ENCODE measurements around the gene NTF4.
"Not testable (repeated sequence)": the region's sequence is repeated elsewhere in the genome, so short reads cannot be mapped to it uniquely, and the experiment has no call there.

Gene NTF4

DNA sequence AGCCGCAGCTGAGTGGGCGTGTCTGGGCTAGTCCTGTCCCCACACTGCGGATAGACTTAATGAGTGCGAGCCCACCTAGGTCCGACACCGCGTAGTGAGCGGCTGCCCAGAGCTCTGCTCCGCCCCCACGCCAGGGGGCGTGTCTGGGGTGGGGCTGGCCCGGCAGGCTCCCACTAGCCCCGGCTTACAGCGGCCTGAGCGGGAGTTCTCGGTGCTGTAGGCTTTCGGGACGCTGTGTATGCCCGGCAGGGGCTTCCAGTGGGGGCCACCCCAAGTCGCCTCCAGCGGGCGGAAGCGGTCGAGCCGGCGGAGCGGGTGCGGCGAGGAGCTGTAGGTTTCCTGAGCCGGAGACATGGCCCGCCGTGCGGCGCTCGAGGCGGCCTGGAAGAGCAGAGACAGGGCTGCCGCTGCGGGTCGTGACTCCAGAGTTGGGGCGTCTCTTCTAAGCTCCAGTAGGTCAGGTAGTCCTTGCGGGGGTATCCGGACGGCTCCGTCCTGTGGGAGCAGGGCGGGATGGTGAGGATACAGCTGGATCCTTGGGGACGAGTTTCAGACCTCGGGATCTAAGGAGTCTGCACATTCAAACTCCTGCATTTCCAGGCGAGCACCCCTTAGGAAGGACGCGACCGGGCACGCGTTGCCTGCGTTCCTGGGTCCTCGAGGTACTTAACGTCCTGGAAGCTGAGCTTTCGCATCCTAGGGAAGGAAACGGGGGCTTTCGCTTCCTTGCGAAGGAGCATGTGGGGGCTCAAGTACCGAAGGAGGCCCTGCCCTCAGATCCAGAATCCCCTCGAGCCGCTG is 8.3 kb downstream of the NTF4 start:
- peak; percentile 59 for DNase-seq

DNA sequence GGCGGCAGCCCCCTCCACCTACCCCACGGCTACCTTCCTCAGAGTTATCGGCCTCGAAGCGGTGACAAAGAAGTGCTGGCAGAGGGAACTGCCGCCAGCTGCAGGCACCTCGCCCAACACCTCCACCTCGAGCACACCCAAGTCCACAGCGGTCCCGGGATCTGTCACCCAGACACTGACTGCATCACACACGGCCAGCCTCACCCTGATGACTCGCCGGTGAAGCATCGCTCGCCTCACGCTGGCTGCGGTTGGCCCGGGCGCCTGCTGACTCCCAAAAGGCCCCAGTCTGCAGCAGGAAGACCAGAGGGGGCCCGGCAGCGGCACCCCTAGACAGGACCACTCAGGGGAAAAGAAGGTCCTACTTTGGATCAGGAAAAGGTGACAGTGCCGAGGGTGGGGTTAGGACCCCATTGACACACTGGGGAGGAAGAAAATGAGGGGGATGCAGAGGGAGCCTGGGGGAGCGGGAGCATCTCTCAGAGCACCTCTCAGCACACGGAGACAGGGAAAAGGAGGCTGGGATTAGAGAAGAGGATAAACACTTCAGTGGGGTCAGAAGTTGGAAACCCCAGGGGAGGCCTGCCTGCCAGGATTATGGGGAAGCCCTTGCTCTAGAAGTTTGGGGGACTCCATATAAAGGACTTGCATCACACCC is 14.1 kb downstream of the NTF4 start:
- DNase-seq, result not testable (repeated sequence)

DNA sequence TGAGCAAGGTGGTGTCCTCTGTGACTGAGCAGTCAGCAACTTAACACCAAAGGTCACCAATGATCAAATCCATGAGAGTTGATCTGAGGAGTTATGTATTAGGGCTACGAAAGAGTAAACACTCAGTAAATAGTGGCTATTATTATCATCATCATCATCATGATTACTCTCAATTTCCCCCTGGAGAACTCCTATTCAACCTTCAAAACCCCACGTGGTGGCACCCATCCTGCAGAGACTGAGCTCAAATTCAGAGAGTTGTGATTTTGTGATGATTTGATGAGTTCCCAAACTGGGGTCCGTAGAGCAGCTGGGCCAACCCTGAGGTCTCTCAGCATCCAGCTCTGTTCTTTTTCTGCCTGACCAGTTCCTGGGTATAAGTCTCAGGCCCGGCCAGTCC is 14.8 kb downstream of the NTF4 start:
- DNase-seq, result not testable (repeated sequence)

DNA sequence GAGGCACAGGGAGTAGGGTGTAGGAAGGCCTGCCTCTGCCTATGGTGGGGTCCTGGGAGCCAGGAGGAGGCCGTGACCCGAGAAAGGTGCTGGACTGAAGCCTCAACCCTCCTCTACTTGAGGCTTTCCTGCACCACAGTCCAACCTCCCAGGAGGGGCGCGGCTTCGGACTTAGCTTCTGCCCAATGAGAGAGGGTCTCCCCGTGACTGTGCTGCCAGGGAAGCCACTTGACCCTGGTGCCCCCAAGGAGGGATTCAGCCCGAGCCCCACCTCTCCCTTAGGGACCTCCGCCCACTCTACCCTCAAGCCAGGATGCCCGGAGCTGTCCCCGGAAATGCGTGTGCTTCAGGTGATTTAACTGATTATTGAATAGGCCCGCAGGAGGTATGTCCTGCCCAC is 15.6 kb downstream of the NTF4 start, which contains the start of gene CGB8:
TSS of gene CGB8 (minus strand) at position 101 of the 400 bp plus-strand sequence. CDS start 372 bp downstream, outside the sequence.
- DNase-seq, result not testable (repeated sequence)

DNA sequence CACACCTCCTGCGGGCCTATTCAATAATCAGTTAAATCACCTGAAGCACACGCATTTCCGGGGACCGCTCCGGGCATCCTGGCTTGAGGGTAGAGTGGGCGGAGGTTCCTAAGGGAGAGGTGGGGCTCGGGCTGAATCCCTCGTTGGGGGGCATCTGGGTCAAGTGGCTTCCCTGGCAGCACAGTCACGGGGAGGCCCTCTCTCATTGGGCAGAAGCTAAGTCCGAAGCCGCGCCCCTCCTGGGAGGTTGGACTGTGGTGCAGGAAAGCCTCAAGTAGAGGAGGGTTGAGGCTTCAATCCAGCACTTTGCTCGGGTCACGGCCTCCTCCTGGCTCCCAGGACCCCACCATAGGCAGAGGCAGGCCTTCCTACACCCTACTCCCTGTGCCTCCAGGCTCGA is 21.1 kb downstream of the NTF4 start, which contains the start of gene CGB5:
TSS of gene CGB5 (plus strand) at position 301 of the 400 bp plus-strand sequence. CDS start 362 bp downstream, outside the sequence.
- not testable (repeated sequence) for DNase-seq

DNA sequence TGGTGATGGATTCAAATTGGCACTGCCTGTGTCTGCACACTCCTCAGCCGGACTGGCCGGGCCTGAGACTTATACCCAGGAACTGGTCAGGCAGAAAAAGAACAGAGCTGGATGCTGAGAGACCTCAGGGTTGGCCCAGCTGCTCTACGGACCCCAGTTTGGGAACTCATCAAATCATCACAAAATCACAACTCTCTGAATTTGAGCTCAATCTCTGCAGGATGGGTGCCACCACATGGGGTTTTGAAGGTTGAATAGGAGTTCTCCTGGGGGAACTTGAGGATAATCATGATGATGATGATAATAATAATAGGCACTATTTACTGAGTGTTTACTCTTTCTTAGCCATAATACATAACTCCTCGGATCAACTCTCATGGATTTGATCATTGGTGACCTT is 22.0 kb downstream of the NTF4 start:
- not testable (repeated sequence) for DNase-seq

DNA sequence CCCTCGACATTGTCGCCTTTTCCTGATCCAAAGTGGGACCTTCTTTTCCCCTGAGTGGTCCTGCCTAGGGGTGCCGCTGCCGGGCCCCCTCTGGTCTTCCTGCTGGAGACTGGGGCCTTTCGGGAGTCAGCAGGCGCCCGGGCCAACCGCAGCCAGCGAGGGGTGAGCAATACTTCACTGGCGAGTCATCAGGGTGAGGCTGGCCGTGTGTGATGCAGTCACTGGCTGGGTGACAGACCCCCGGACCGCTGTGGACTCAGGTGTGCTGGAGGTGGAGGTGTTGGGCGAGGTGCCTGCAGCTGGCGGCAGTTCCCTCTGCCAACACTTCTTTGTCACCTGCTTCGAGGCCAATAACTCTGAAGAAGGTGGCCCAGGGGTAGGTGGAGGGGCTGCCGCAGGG is 22.4 kb downstream of the NTF4 start:
- DNase-seq, result no peak

DNA sequence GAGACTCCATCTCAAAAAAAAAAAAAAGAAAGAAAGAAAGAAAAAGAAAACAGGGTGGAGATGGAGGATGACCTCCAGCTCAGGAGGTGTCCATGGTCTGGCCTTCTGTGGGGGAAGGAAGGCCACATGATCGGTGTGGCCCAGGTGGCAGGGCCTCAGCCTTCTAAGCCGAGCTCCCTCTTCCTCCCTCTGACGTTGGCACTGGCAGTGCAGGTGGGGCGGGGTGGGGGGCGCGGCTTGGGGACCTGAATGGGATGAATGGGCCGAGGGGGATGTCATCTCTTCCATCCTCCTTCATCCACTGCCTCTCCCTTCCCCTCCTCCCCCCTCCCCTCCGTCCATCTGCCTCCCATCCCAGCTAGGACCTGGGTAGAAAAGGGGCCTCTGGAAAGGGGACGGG is 24.9 kb downstream of the NTF4 start:
- DNase-seq, result not testable (repeated sequence)

DNA sequence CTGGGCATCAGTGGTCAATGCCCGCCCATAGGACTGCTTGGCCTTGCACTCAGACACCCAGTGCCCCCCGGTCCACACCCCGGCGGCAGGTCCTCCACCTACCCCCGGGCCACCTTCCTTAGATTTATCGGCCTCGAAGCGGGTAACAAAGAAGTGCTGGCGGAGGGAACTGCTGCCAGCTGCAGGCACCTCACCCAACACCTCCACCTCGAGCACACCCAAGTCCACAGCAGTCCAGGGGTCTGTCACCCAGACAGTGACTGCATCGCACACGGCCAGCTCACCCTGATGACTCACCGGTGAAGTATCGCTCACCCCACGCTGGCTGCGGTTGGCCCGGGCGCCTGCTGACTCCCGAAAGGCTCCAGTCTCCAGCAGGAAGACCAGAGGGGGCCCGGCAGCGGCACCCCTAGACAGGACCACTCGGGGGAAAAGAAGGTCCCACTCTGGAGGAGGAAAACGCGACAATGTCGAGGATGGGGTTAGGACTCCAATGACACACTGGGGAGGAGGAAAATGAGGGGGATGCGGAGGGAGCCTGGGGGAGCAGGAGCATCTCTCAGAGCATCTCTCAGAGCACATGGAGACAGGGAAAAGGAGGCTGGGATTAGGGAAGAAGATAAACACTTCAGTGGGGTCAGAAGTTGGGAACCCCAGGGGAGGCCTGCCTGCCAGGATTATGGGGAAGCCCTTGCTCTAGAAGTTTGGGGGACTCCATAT is 25.9 kb downstream of the NTF4 start:
- DNase-seq, result not testable (repeated sequence)

DNA sequence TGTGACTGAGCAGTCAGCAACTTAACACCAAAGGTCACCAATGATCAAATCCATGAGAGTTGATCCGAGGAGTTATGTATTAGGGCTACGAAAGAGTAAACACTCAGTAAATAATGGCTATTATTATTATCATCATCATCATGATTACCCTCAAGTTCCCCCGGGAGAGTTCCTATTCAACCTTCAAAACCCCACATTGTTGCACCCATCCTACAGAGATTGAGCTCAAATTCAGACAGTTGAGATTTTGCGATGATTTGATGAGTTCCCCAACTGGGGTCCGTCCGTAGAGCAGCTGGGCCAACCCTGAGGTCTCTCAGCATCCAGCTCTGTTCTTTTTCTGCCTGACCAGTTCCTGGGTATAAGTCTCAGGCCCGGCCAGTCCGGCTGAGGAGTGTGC is 26.5 kb downstream of the NTF4 start:
- DNase-seq, result not testable (repeated sequence)

DNA sequence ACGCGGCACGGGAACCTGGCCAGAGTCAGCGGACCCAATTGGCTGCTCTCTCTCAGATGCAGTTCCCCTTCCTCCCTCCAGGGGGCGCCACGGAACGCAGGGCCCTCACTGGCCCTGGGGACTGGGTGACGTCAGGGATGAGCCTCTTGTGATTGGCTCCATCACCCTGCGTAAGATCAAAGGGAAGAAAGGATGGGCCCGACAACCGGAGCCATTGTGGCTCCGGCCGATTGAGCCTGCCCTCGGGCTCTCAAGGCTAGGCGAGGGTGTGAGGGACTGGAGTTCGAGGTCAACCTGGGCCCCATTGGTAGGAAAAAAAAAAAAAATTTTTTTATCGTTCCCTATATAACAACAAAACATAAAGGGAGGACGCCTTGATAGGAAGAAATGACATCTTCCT is 27.8 kb downstream of the NTF4 start, which contains the start of gene CGB1:
TSS of gene CGB1 (minus strand) at position 81 of the 400 bp plus-strand sequence. CDS start 184 bp downstream, outside the sequence.
- DNase-seq, result not testable (repeated sequence)

DNA sequence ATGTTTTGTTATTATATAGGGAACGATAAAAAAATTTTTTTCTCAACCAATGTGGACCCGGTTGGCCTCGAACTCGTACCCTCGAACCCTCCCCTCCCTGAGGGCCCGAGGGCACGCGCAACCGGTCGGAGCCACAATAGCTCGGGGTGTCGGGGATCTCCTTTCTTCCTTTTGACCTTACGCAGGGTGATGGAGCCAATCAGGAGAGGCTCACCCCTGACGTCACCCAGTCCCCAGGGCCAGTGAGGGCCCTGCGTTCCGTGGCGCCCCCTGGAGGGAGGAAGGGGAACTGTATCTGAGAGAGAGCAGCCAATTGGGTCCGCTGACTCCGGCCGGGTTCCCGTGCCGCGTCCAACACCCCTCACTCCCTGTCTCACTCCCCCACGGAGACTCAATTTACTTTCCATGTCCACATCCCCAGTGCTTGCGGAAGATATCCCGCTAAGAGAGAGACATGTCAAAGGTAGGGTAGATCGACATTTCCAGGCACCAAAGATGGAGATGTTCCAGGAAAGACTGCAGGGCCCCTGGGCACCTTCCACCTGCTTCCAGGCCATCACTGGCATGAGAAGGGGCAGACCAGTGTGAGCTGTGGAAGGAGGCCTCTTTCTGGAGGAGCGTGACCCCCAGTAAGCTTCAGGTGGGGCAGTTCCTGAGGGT is 32.8 kb downstream of the NTF4 start, which contains the start of gene CGB2:
TSS of gene CGB2 (plus strand) at position 249 of the 660 bp plus-strand sequence. CDS start at position 455, 206 bp downstream.
- not testable (repeated sequence) for DNase-seq

DNA sequence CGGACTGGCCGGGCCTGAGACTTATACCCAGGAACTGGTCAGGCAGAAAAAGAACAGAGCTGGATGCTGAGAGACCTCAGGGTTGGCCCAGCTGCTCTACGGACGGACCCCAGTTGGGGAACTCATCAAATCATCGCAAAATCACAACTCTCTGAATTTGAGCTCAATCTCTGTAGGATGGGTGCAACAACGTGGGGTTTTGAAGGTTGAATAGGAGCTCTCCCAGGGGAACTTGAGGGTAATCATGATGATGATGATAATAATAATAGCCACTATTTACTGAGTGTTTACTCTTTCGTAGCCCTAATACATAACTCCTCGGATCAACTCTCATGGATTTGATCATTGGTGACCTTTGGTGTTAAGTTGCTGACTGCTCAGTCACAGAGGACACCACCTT is 34.3 kb downstream of the NTF4 start:
- DNase-seq, result not testable (repeated sequence)

DNA sequence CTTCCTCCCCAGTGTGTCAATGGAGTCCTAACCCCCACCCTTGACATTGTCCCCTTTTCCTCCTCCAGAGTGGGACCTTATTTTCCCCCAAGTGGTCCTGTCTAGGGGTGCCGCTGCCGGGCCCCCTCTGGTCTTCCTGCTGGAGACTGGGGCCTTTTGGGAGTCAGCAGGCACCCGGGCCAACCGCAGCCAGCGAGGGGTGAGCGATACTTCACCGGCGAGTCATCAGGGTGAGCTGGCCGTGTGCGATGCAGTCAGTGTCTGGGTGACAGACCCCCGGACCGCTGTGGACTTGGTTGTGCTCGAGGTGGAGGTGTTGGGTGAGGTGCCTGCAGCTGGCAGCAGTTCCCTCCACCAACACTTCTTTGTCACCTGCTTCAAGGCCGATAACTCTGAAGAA is 34.9 kb downstream of the NTF4 start:
- DNase-seq, result not testable (repeated sequence)

DNA sequence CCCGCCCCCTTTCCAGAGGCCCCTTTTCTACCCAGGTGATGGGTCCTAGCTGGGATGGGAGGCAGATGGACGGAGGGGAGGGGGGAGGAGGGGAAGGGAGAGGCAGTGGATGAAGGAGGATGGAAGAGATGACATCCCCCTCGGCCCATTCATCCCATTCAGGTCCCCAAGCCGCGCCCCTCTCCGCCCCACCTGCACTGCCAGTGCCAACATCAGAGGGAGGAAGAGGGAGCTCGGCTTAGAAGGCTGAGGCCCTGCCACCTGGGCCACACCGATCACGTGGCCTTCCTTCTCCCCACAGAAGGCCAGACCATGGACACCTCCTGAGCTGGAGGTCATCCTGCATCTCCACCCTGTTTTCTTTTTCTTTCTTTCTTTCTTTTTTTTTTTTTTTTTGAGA is 35.9 kb downstream of the NTF4 start:
- not testable (repeated sequence) for DNase-seq

DNA sequence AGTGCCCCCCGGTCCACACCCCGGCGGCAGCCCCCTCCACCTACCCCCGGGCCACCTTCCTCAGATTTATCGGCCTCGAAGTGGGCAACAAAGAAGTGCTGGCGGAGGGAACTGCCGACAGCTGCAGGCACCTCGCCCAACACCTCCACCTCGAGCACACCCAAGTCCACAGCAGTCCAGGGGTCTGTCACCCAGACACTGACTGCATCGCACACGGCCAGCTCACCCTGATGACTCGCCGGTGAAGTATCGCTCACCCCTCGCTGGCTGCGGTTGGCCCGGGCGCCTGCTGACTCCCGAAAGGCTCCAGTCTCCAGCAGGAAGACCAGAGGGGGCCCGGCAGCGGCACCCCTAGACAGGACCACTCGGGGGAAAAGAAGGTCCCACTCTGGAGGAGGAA is 39.0 kb downstream of the NTF4 start:
- DNase-seq, result not testable (repeated sequence)

DNA sequence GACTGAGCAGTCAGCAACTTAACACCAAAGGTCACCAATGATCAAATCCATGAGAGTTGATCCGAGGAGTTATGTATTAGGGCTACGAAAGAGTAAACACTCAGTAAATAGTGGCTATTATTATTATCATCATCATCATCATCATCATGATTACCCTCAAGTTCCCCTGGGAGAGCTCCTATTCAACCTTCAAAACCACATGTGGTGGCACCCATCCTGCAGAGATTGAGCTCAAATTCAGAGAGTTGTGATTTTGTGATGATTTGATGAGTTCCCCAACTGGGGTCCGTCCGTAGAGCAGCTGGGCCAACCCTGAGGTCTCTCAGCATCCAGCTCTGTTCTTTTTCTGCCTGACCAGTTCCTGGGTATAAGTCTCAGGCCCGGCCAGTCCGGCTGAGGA is 39.5 kb downstream of the NTF4 start:
- not testable (repeated sequence) for DNase-seq

DNA sequence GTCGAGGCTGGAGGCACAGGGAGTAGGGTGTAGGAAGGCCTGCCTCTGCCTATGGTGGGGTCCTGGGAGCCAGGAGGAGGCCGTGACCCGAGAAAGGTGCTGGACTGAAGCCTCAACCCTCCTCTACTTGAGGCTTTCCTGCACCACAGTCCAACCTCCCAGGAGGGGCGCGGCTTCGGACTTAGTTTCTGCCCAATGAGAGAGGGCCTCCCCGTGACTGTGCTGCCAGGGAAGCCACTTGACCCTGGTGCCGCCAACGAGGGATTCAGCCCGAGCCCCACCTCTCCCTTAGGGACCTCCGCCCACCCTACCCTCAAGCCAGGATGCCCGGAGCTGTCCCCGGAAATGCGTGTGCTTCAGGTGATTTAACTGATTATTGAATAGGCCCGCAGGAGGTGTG is 40.4 kb downstream of the NTF4 start, which contains the start of gene CGB3:
TSS of gene CGB3 (minus strand) at position 101 of the 400 bp plus-strand sequence. CDS start 362 bp downstream, outside the sequence.
- DNase-seq, result not testable (repeated sequence)

DNA sequence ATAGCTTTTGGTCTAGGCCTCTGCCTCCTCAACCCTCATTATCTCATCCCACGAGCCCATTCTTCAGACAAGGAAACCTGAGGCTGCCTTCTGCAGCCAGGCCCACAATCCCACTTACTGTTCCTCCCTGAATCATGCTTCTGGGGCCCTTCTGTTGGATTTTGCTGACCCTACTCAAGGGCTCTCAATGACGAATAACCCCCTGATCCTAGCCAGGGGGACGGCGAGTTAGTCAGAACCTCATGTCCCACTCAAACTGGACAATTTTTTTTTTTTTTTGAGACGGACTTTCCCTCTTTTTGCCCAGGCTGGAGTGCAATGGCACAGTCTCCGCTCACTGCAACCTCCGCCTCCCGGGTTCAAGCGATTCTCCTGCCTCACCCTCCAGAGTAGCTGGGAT is 42.5 kb downstream of the NTF4 start:
- no peak for DNase-seq

DNA sequence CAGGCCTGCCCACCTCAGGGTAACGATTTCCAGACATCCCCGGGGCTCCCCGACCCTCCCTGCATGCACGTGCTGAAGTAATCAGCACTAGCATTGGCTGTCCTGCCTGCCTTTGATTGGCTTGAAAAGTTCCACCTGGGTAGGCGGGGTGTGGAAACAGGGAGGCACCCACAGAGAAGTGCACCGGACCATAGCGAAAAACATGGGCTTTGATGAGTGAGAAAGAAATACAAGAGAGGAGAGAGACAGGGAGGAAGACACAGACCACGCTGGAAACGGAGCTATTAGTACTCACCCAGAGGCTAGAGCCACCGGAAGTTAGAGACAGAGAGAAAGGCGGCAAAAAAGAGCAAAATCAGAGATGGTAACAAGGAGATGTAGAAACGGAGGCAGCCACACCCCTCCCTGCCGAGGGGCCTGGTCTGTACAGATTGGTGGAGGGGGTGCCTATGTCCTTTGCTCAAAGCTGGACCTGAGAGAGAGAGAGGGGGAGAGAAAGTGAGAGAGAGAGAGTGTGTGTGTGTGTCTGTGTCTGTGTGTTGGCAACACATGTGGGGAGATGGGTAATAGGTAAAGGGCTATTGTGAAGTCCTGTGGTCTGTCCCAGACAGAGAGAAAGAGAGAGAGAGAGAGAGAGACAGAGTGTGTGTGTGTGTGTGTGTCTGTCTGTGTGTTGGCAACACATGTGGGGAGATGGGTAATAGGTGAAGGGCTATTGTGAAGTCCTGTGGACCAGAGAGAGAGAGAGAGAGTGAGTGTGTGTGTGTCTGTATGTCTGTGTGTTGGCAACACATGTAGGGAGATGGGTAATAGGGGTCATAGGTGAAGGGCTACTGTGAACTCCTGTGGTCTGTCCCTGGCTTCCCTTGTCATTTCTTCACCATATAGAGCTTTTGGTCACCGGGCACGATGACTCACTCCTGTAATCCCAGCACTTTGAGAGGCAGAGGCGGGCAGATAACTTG is 43.4 kb downstream of the NTF4 start:
- DNase-seq, result no peak

DNA sequence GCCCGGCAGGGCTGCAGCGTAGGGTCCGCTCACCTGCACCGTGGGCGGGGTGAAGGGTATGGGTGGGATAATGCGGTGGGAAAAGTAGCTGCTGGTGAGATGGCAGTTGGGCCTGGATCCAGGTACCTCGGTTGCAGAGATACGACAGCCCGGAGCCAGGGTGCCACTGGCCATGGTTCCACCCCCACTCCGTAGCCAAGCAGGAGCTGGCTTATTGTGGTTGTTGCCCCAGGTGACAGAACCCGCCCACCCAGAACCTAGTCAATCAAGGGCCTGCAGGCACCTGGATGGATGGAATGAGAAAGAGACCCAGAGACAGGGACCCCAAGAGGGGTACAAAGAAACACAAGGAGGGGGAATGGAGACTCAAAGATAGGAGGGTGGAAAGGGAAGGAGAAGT is 44.3 kb downstream of the NTF4 start:
- DNase-seq, result no peak

All from left hindlimb (tissue), 1 donor.